ENCODE measurements around the gene WDFY2. TPM values are rescaled to one million over a fixed set of nuclear protein-coding genes. Genes with fewer than 3 reads are reported as not detected.

Gene WDFY2
- total and polyA plus RNA-seq, 12 donors, result 2.4 to 7.5 (median 5.5) TPM

DNA sequence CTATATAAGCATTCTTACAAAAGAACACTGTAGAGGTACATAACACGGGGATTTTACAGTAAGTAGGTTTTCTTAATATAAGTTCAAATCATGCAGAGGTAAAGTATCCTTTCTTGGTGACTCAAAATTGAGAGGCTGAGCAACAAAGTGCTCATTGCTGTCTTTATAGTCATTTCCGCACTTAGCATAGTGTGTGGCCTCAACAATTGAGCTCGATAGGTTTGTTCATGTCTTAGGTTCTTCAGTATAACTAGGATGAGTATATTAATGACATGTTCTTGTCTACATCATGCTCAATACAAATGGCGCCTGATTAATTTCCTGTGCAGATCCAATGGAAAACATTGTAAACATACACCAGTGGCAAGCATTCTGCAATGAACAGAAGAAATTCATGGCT lies 1.4 kb downstream of the WDFY2 start:
- no peaks in the 10 kb centered on the region for H3K36me3 ChIP-seq
- H3K9me3 ChIP-seq, result no peaks in the 10 kb centered on the region
- H3K4me1 ChIP-seq, result peaks cover 0 to 60% (median 46%) of the 10 kb centered on the region in 9 donors
- 61 to 70% methylated on average over 4 of the region's 4 CpGs for WGBS, 2 donors
- intact Hi-C loops (cut with DNase I), result loop anchor here (2.0 to 10.0 kb wide), 12 partner anchors 131 to 219 kb away; partner anchors contain the start of genes INTS6 (in 5 of the 10) and DHRS12 (in 3 of the 10)
- no peak for ATAC-seq
- DNase-seq, result no peak
- TF ChIP-seq, protein P1, sequence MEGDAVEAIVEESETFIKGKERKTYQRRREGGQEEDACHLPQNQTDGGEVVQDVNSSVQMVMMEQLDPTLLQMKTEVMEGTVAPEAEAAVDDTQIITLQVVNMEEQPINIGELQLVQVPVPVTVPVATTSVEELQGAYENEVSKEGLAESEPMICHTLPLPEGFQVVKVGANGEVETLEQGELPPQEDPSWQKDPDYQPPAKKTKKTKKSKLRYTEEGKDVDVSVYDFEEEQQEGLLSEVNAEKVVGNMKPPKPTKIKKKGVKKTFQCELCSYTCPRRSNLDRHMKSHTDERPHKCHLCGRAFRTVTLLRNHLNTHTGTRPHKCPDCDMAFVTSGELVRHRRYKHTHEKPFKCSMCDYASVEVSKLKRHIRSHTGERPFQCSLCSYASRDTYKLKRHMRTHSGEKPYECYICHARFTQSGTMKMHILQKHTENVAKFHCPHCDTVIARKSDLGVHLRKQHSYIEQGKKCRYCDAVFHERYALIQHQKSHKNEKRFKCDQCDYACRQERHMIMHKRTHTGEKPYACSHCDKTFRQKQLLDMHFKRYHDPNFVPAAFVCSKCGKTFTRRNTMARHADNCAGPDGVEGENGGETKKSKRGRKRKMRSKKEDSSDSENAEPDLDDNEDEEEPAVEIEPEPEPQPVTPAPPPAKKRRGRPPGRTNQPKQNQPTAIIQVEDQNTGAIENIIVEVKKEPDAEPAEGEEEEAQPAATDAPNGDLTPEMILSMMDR (IDR thresholded peaks at IDR 0.05), result no peak
- H3K27ac ChIP-seq, result peak overlapping the region in 4 of 10 donors; percentile 88 to 93 (median 90)
- peak overlapping the region in 9 of 10 donors; percentile 76 to 94 (median 89) for H3K4me3 ChIP-seq
- H3K27me3 ChIP-seq, result no peaks in the 10 kb centered on the region

DNA sequence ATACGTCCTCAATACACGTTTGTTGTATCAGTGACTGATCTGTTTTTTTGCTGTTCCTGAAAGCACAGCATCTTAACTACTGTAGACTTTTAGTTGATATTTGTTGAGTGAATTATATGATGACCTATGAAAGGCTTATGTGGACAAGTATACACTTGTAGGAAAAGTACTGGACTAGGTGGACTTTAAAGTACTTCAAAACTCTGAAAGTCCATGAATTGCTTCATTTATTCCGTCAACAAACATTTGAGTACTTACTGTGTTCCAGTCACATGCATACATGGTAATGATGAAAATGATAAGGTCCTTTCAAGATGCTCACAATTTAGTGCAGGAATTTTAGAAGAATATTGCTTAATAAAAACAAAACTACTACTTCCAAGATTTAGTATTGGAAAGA lies 3.1 kb downstream of the WDFY2 start:
- ATAC-seq, result no peak
- no peak for DNase-seq
- intact Hi-C loops (cut with DNase I), result loop anchor here in 8 of 10 donors (5.0 to 10.0 kb wide), 9 partner anchors 133 to 217 kb away; partner anchors contain the start of genes DHRS12 (in 3 of the 8) and INTS6 (in 2 of the 8)
- Histone ChIP-seq H3K36me3 (no peaks in the 10 kb centered on the region), H3K4me3 (no peak overlapping the region), H3K4me1 (peaks cover 0 to 76% (median 59%) of the 10 kb centered on the region in 9 donors), H3K27me3 (no peaks in the 10 kb centered on the region), H3K9me3 (no peaks in the 10 kb centered on the region), H3K27ac (no peak overlapping the region)
- TF ChIP-seq, protein P1 (IDR thresholded peaks at IDR 0.05), result no peak
- 82 to 83% methylated on average over 3 of the region's 3 CpGs for WGBS, 2 donors

DNA sequence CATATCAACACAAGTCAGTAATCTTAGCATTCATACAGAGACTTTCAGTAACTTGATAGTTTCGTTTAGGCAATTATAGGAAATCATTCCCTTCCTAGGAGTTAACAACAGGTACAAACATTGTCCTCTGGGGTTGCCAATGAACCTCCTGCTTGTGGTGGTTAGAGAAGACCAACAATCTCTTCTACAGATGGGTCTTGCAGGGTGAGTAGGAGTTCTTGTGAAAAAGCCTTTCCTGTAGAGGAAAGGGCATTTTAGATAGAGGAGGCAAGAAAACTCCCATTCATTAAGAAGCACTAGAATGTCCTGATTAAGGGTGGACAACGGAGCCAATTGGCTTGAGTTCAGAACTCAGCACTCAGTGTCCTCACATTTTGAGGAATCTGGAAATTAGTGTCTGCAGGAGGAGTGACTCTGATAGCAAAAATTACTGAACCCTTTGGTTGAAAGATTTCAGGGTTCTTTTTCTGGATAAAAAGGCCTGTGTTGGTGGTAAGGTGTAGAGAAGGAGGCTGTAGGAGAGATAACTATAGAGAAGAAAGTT lies 4.2 kb downstream of the WDFY2 start:
- WGBS, 2 donors, result 56 to 59% methylated on average over 2 of the region's 2 CpGs
- DNase-seq, result no peak
- no peak for ATAC-seq
- no peaks in the 10 kb centered on the region for H3K36me3 ChIP-seq
- H3K4me3 ChIP-seq, result no peak overlapping the region
- intact Hi-C loops (cut with DNase I), result loop anchor here in 8 of 10 donors (5.0 to 10.0 kb wide), 9 partner anchors 134 to 216 kb away; partner anchors contain the start of genes DHRS12 (in 3 of the 8) and INTS6 (in 2 of the 8)
- H3K27me3 ChIP-seq, result no peaks in the 10 kb centered on the region
- H3K27ac ChIP-seq, result peak overlapping the region in 4 of 10 donors; percentile 27 to 81 (median 48)
- TF ChIP-seq, protein P1 (IDR thresholded peaks at IDR 0.05), result no peak
- peaks cover 0 to 73% (median 54%) of the 10 kb centered on the region in 9 donors for H3K4me1 ChIP-seq
- no peaks in the 10 kb centered on the region for H3K9me3 ChIP-seq

DNA sequence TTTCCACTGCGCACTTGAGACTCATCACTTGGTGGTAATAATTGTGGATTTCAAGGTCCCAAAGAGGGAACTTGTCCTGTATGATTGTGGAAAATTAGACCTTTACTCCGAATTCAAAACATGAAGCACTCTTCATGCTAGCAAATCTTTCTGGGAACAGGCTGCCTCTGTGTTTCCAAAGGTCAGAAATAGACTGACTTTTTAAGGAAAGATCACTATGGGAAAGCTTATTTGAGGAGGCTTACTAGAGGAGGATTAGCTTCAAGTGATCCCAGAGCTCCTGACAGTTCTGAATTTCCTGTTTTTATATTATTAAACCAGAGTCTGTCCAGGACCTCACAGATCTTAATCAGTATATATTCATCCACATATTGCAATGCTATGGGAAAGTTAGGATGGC lies 5.5 kb downstream of the WDFY2 start:
- TF ChIP-seq, protein P1 (IDR thresholded peaks at IDR 0.05), result no peak
- WGBS, 2 donors, result 54 to 67% methylated on average over 2 of the region's 2 CpGs
- DNase-seq, result no peak
- Histone ChIP-seq H3K4me1 (peaks cover 0 to 76% (median 52%) of the 10 kb centered on the region in 9 donors), H3K36me3 (no peaks in the 10 kb centered on the region), H3K9me3 (no peaks in the 10 kb centered on the region), H3K4me3 (no peak overlapping the region), H3K27me3 (no peaks in the 10 kb centered on the region), H3K27ac (peak overlapping the region in 7 of 10 donors; percentile 8 to 81 (median 60))
- intact Hi-C loops (cut with DNase I), result loop anchor here in 9 of 10 donors (5.0 to 10.0 kb wide), 9 partner anchors 135 to 215 kb away; partner anchors contain the start of genes DHRS12 (in 3 of the 9) and INTS6 (in 2 of the 9)
- ATAC-seq, result peak in 3 of 8 donors; percentile 21 to 52 (median 22)
